ENCODE measurements around the gene IGFL1. TPM values are rescaled to one million over a fixed set of nuclear protein-coding genes. Genes with fewer than 3 reads are reported as not detected.

IGFL1 gene
- total and polyA plus RNA-seq, 2 of the 8 experiments (the other 6 are each of a cell fraction or from before 2014, with no cell fraction given) = not detected

DNA sequence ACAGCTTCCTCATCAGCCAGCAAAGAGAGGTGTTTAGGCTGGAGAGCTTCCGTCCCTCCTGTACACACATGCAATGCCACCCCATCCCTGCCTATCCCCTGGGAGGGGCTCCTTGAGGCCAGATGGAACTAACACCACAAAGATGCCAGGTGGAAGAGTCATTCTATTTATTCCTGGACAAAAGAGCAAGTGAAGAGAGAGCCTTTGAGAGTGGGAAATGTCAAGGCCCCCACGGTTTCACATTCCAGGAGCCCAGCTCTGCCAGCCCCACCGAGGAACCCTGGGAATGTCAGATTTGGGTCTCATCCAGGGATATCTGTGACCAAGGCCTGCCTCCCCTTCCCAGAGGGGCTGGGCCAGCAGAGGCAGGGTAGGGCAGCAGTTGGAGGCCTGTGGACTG lies 30.8 kb upstream of the IGFL1 start:
- DNase-seq (ENCODE audit: low read depth in 1 of 2, low spot score in 2 of 2) = no peak
- CTCF ChIA-PET (ENCODE audit: partially characterized antibody) = interaction anchor here (0.9 to 3.7 kb wide), 3 partner anchors 10 to 120 kb away, joined by 3 to 16 read pairs (median 4); no protein-coding TSS in a partner anchor
- no peak overlapping the region for H4K5ac ChIP-seq (ENCODE audit: insufficient read length, low read depth, low read length)
- peaks cover 3% of the 10 kb centered on the region; the same call in 1 of the 2 replicates for H3K23me2 ChIP-seq (ENCODE audit: low read depth, low read length)
- H4K20me1 ChIP-seq (replicated peaks in 1 of 2; ENCODE audit: control insufficient read depth in 1 of 2, insufficient read depth in 2 of 2, low read length in 2 of 2) = no peaks in the 10 kb centered on the region
- no peaks in the 10 kb centered on the region for H3K4me1 ChIP-seq (replicated peaks in 1 of 4; ENCODE audit: control insufficient read depth in 3 of 4, insufficient read depth in 4 of 4, low read length in 3 of 4)
- H2BK15ac ChIP-seq (ENCODE audit: low read length) = no peak overlapping the region
- no peak overlapping the region for H2BK20ac ChIP-seq (ENCODE audit: low read length)
- no peaks in the 10 kb centered on the region for H3K79me1 ChIP-seq (ENCODE audit: low read depth, low read length)
- 87% methylated on average over 3 of the region's 3 CpGs; no CpG with 5 or more reads in 1 of the 2 experiments for WGBS, 2 experiments (ENCODE audit: extremely low coverage in 1 of 2, insufficient coverage in 1 of 2, insufficient read length in 1 of 2, insufficient replicate concordance in 2 of 2, low coverage in 1 of 2, low lambda C conversion rate in 2 of 2, missing lambda C conversion rate in 1 of 2)
- H2AK5ac ChIP-seq (ENCODE audit: low read depth, low read length) = no peak overlapping the region
- no peak overlapping the region for H3K18ac ChIP-seq (ENCODE audit: extremely low read depth, low read length)
- no peak overlapping the region for H2BK5ac ChIP-seq (ENCODE audit: low read depth, low read length)
- H3K23ac ChIP-seq (ENCODE audit: insufficient read length) = no peak overlapping the region
- H3K27ac ChIP-seq (ENCODE audit: low read depth, low read length) = no peak overlapping the region
- no peak overlapping the region for H3K14ac ChIP-seq (ENCODE audit: insufficient read length)
- H4K8ac ChIP-seq (ENCODE audit: extremely low read depth, insufficient read depth, low read length) = no peak overlapping the region
- no peak overlapping the region for H2BK120ac ChIP-seq (replicated peaks; ENCODE audit: low read depth, low read length)
- no peak overlapping the region for H4K91ac ChIP-seq (replicated peaks; ENCODE audit: insufficient read length, low read length)
- no peak overlapping the region for H3K4ac ChIP-seq (replicated peaks; ENCODE audit: insufficient read length, low read depth, low read length)
- no peaks in the 10 kb centered on the region; a peak in 1 of 4 replicates for H3K9me3 ChIP-seq (ENCODE audit: insufficient read depth in 2 of 2, low read depth in 1 of 2, low read length in 1 of 2)
- H3K9ac ChIP-seq (replicated peaks in 1 of 4; ENCODE audit: extremely low read depth in 1 of 4, low read depth in 3 of 4, low read length in 3 of 4) = no peak overlapping the region
- H3K4me3 ChIP-seq (ENCODE audit: extremely low read depth in 1 of 4, insufficient read depth in 2 of 4, low read depth in 3 of 4, low read length in 4 of 4) = no peak overlapping the region
- no peaks in the 10 kb centered on the region for H3K36me3 ChIP-seq (ENCODE audit: control insufficient read depth in 2 of 4, insufficient read depth in 4 of 4, low read length in 3 of 4)
- no peaks in the 10 kb centered on the region for H3K79me2 ChIP-seq (ENCODE audit: control insufficient read depth in 1 of 2, insufficient read depth in 2 of 2, low read length in 2 of 2)
- POLR2A ChIA-PET (ENCODE audit: partially characterized antibody) = no interaction called here
- H2AFZ ChIP-seq (ENCODE audit: low read length) = no peak overlapping the region
- no peaks in the 10 kb centered on the region for H3K27me3 ChIP-seq (replicated peaks in 1 of 4; ENCODE audit: control insufficient read depth in 3 of 4, extremely low read depth in 1 of 4, insufficient read depth in 3 of 4, low read length in 3 of 4)
- H3K4me2 ChIP-seq (ENCODE audit: insufficient read depth in 1 of 2, low read depth in 2 of 2, low read length in 2 of 2) = no peak overlapping the region
- H3K56ac ChIP-seq (replicated peaks; ENCODE audit: insufficient read length, low read depth, low read length) = no peak overlapping the region
- H2BK12ac ChIP-seq (ENCODE audit: low read depth, low read length) = no peak overlapping the region
- no peak for FAIRE-seq
- TF ChIP-seq SP2 (IDR thresholded peaks at IDR 0.05; ENCODE audit: low read length) = no peak
- no peak for TF ChIP-seq SIN3A (conservative IDR thresholded peaks at IDR 0.05 in 1 of 2, IDR thresholded peaks at IDR 0.05 in 1 of 2; ENCODE audit: low read depth in 1 of 2, low read length in 2 of 2)
- TF ChIP-seq RNF2 (IDR thresholded peaks at IDR 0.05; ENCODE audit: borderline replicate concordance, low read depth, low read length, missing control alignments, poor library complexity, severe bottlenecking) = no peak
- no peak for TF ChIP-seq HDAC2 (IDR thresholded peaks at IDR 0.05; ENCODE audit: borderline replicate concordance in 1 of 2, low read depth in 2 of 2, low read length in 2 of 2)
- TF ChIP-seq TBP (IDR thresholded peaks at IDR 0.05; ENCODE audit: low read depth, low read length) = no peak
- TF ChIP-seq, protein P1, sequence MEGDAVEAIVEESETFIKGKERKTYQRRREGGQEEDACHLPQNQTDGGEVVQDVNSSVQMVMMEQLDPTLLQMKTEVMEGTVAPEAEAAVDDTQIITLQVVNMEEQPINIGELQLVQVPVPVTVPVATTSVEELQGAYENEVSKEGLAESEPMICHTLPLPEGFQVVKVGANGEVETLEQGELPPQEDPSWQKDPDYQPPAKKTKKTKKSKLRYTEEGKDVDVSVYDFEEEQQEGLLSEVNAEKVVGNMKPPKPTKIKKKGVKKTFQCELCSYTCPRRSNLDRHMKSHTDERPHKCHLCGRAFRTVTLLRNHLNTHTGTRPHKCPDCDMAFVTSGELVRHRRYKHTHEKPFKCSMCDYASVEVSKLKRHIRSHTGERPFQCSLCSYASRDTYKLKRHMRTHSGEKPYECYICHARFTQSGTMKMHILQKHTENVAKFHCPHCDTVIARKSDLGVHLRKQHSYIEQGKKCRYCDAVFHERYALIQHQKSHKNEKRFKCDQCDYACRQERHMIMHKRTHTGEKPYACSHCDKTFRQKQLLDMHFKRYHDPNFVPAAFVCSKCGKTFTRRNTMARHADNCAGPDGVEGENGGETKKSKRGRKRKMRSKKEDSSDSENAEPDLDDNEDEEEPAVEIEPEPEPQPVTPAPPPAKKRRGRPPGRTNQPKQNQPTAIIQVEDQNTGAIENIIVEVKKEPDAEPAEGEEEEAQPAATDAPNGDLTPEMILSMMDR (IDR thresholded peaks at IDR 0.05; ENCODE audit: control extremely low read depth in 1 of 3, insufficient read depth in 1 of 3, low read depth in 1 of 3, low read length in 3 of 3) = no peak
- TF ChIP-seq, protein P2, sequence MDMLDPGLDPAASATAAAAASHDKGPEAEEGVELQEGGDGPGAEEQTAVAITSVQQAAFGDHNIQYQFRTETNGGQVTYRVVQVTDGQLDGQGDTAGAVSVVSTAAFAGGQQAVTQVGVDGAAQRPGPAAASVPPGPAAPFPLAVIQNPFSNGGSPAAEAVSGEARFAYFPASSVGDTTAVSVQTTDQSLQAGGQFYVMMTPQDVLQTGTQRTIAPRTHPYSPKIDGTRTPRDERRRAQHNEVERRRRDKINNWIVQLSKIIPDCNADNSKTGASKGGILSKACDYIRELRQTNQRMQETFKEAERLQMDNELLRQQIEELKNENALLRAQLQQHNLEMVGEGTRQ (IDR thresholded peaks at IDR 0.05; ENCODE audit: low read length) = no peak
- no peak for TF ChIP-seq POLR2AphosphoS5 (IDR thresholded peaks at IDR 0.05; ENCODE audit: low read depth, low read length)
- no peak for TF ChIP-seq EP300 (IDR thresholded peaks at IDR 0.05; ENCODE audit: borderline replicate concordance in 1 of 2, low read depth in 2 of 2, low read length in 2 of 2)

All from H1 (cell line).